HG03469 (cell line): ENCODE results near the gene CDH23.

Experiments
- ATAC-seq: cut with Tn5 transposase; IDR thresholded peaks from one replicate; pipeline ENCODE4 v1.9.1; 2021; ENCODE audit warnings: mild to moderate bottlenecking, moderate library complexity, moderate number of reproducible peaks; ENCODE audit not compliant: unreplicated experiment

The CDH23 gene

DNA sequence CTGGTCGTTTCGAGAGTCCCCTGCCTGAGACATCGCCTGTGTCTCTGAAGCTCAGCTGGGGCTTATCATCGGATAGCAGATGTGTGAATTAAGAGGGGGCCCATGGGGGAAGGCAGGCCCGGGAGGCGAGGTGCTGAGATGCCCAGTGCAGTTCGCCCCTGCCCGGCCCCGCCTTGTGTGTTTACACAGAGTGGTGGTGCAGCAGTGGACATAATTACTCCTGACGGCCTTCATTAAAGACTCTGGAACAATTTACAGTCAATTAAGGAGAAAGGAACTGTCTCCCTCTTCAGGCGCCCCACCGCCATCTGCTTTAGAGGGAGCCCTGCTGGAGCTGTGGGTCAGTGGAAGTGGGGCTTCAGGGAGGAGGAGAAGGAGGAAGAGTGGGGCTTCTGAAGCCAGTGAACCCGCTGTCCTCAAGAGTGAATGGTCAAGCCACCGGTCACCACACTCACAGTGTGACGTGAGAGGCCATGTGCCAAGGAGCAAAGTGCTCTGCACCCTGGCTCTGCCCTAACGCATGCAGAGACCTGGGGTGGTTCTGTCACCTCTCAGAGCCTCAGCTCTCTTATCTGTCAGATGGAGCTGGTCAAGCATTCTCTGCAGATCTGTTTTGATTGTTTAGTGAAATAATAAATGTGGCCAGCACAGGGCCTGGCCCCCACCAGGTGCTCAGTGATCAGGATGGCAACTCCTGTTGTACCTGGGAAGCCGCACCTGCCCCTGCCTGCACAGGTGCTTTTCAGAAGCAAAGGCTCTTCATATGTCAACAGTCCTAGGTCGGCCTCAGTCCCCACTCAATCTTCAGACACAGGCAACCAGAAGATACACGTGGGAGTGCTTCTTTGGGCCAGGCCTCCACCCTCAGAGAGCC, 65.6 kb downstream of the CDH23 start:
- no peak for ATAC-seq

DNA sequence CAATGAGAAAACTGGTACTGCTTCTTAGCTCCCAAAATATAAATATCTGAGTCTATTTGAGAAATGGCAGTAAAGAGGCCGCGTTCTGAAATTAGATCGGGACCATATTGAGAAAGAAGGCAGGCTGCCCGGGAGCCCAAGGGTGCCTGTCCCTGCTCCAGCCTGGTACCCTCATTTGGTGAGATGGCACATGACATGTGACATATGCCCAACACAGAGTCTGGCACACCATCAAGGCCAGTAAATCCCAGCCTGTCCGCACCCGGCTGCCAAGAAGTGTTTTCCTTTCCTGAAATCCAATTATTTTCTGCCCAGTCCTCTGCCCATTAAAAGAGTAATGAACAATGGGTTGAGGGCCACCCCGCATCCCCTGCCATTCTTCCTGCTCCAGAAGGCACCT, 66.4 kb downstream of the CDH23 start:
- no peak for ATAC-seq

DNA sequence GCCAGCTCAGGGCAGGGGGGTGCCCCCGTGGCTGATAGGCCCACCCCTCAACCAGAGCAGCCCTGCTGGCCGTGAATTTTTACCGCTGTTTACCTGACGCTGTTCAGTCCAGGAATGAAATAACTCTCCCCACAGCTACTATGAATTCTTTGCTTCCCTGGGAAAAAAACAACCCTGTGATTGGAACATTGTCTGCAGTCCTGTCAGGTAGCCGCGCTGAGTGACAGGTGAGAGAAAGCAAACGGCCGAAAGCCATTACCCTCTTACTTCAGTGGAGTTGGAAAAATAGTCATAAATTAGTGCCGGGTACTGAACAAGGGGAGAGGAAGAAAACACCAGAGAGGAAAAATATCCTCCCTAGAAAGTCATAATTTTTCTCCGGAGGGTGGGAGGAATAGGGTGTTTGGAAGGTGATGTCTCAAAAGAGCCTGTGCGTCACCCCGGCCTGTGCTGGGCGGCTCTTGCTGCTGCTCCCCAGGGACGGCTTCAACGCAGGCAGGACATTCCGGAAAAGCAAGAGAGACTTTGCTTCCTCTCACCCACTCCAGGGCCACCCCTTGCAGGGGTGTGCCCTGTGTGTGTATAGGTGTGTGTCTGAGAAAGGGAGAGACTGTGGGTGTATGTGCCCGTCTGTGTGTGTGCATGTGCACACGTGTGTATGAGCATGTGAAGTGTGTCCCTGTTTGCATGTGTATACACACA, 69.0 kb downstream of the CDH23 start:
- ATAC-seq = no peak

DNA sequence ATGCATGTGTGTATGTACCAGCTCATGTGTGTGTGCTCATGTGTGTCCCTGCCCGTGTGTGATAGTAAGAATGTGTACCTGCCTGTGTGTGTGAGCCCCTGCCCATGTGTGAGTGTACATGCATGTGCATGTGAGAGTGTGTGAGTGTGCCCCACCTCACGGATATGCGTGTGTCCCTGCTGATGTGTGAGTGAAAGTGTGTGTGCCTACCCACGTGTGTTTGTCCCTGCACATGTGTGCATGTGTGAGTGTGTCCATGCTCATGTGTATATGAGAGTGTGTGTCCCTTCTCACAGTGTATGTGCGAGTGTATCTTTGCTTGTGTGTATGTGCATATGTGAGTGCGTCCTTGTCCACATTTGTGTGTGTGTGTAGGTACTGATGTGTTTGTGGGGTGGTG, 69.6 kb downstream of the CDH23 start:
- no peak for ATAC-seq

DNA sequence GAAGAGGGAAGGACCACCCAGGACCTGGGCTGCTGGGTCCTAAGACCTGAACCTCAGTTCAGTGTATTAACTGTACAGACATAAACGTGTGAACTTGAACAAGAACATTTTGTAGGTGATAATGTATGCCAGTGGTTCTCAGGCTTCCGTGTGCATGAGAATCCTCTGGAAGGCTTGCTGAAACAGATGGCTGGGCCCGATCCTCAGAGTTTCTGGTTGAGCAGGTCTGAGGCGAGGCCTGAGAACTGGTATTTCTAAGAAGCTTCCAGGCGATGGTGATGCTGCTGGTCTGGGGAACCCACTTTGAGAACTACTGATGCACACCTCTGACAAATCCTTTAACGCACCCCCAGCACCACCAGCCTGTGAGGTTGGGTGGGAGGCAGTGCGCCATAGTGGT, 70.4 kb downstream of the CDH23 start:
- no peak for ATAC-seq

DNA sequence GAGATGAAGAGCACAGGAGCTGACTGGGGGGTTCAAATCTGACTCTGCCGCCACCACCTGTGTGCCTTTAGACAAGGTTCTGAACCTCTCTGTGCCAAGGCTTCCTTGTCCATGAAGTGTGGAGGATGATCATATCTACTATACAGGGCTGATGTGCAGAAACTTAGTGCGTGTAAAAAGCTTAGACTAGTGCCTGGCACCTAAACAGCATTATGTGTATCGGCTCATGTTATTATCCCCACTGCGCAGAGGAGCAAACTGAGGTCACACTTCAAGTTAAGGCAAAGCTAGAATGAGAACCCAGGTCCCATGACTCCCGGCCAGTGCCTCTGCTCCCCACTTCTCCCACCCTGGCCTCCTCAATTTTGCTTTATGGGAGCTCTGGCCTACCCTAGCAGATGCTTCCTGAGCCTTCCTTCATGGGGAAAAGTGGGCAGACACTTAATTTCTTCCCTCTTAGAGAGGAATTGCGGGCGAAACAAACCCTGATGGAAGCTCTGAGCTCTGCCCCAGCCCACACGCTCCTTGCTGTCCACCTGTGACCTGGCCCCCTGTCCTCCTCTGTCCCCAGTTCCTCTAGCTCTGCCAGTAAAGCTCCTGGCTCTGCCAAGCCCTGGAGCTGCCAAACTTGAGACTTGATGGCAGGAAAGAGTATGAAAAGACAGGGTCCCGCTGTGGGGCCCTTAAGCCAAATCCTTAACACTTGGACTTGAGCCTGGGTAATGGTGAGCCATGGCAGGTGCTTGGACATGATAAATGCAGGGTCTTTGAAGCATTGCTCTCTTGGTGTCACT, 71.0 kb downstream of the CDH23 start:
- ATAC-seq = no peak

DNA sequence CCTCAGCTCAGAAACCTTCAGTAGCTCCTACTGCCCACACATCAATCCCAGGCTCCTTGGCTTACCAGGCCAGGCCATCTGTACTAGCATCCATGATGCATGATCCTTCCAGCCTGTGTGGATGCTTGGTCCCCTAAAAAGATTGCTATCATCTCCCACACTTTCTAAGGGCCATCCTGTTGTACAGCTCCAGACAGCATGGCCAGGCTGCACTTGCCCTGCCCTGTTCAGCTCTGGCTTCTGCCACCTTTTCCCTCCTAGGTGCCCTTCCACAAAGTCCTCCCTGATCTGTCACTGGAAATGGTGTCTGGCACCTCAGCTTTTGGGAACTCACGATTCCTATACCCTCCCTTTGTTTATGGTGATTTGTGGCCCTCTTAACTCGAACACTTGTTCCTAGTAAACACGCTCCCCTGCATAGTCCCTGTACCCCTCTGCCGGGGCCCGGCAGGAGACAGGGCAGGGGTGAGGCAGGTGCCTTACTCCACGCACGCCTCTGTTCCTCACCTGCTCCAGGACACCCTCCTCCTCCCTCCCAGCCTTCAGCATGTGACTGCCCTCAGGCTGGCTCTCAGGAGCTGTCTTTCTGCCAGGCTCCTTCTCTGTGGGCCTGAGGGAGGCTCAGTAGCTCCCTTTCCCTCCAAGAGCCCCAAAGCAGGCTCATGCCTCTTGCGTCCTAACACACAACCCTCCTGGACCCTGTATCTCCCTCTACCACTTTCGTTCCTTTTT, 71.8 kb downstream of the CDH23 start:
- no peak for ATAC-seq

DNA sequence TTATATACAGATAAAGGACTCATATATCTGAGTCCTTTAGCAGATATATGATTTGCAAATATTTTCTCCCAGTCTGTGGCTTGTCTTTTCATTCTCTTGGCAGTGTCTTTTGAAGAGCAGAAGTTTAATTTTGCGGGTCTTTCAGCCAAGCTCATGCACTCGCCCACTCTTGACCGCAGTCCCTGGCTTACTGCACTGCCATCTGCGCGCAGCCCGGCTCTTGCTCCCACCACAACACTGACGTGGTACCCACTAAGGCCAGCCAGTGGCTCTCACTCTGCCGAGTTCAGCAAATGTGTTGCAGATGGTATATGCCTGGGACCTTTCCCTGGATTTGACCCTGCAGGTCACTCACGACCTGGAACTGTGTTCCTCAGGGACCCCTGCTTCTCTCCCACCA, 74.3 kb downstream of the CDH23 start:
- ATAC-seq = no peak

DNA sequence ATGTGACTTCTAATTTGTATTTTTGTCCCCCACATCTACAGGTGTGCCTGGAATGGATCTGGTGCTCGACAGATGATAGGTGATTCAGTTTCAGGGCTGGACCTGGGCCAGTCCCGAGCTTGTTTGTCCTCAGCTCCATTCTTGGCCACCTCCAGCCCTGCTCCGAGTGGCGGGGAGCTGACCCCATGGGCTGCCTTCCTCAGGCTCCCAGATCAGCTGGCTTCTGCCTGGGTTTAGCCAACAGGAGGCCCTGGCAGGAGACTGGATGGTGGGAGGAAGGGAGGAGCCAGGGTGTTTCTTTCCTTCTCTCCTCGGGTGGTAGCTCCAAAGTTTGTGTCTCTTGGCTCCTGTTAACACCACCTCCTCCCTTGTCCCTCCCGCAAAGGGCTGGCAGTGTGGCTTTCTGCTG, 75.2 kb downstream of the CDH23 start:
- ATAC-seq = no peak

DNA sequence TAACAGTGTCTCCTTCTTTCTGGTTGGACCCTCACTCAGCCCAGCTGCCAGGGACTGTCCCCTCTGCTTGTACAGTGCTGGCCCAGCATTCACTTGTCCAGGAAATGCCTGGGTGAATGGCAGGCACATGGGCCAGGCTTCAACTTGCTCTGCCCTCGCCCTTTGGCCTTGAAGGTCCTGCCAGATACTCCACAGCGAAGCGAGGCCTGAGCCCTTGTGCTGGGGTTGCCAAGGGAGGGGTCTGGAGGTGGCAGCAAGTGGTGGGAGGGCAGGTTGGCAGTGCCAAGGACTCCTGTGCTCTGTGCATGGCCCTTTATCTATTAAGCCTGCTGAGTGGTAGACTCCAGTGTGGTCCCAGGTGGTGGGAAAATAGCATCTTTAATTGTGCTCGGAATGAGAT, 75.7 kb downstream of the CDH23 start:
- no peak for ATAC-seq

DNA sequence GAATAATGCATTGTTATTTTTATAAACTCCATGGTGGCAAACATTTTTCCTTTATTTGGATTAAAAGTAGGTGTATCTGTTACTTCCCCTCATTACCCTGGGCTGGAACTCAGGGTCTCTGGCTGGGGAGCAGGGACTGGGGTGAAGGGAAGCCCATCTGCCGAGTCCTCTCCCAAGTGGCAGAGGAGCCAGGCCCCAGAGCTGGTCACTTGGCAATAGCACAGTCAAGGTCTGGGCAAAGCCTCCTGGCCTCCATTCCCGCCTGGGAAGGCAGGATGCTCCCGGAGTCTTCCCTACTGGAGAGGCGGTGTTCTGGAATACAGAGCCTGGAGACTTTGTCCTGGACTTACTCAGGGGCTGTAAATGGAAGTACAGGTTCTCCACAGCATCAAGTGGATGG, 76.2 kb downstream of the CDH23 start:
- ATAC-seq = no peak

DNA sequence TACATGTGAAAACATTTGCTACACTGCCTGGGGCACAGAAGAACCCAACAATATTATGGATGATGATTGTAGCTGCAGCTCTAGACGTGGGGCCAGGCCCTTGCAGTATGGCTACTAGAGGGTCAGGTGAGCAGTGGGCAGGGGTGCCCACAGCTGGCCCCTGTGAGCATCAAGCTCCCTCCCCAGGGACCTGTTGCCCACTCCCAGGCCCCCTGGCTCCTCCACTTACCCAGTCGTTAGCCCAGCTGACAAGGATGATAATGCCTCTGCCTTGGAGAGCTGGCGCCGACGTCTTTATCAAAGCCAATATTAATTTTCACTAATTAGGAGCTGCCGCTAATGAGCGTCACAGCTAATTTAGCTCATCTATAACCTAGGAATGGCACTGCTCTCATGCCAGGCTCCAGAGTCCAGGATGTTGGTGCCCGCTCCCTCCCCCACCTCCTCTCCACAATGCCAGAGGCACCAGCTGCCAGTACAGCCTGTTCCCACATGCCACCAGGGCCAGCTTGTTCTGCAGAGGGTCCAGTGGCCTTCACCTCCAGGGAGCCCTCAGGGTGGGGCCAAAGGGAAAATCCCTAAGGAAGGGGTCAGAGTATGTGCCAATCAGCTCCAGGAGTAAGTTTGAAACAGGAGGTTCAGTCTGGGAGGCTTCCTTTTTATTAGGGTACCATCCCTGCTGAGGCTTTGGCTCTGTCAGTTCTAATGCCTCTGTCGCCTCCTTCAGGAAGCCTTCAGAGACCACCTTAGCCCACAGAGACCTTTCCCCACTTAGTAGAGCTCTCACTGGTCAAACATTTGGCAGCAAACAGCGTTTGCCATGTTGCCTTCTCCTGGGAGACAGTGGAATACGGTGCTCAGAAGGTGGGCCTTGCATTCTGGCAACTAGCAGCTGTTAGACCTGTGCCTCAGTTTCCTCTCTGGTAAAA, 77.2 kb downstream of the CDH23 start:
- ATAC-seq = no peak

DNA sequence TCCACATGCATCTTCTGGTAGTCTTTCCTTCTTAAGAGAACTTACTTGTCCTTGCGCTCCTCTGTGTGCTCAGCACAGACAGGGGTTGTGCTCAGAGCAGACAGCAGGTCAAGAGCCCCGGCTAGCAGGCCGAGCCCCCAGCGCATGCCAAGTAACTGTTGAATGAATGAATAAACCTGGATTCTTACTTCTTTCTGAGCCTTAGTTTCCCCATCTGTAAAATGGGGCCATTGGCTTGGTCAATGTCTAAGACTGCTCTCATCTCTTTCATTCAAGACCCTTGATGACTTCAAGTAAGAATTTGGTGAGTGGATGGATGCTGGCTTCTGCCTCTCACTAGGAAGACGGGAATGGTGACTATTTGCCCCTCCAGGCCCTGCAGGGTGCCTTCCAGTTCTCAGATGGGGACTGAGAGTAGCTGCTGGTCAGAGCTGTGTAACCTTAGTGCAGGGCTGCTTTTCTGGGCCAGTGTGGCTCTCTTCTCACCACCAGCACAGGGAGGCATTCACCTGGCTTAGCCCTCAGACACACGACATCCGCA, 78.1 kb downstream of the CDH23 start:
- no peak for ATAC-seq

DNA sequence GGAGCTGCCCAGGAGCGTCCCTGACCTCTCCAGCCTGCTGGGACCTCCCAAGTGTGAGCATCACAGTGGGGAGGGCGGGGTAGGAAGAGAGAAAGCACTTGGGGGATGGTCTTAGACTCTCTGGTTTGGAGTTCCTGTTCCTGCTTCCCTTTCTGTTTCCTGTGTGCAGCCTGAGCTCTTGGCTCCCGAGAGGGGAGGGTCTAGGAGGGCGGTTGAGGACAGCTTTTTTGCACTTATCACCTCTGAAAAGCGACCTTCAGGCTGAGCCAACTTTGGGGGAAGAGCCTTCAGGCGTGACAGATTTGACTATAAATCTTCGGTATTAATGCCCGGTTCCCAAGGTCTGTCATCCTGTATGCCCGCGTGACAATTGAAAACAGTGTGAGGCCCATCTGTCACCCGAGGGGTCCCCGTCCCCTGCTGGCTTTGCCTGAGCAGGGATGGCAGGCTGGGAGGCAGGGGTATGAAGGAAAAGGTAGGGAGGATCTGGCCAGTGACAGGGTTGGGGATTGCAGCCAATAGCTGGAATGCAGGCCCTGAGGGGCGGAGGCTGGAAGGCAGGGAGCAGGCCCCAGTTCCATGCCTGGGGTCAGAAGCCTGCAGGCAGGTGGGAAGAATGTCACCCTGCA, 78.6 kb downstream of the CDH23 start:
- no peak for ATAC-seq

DNA sequence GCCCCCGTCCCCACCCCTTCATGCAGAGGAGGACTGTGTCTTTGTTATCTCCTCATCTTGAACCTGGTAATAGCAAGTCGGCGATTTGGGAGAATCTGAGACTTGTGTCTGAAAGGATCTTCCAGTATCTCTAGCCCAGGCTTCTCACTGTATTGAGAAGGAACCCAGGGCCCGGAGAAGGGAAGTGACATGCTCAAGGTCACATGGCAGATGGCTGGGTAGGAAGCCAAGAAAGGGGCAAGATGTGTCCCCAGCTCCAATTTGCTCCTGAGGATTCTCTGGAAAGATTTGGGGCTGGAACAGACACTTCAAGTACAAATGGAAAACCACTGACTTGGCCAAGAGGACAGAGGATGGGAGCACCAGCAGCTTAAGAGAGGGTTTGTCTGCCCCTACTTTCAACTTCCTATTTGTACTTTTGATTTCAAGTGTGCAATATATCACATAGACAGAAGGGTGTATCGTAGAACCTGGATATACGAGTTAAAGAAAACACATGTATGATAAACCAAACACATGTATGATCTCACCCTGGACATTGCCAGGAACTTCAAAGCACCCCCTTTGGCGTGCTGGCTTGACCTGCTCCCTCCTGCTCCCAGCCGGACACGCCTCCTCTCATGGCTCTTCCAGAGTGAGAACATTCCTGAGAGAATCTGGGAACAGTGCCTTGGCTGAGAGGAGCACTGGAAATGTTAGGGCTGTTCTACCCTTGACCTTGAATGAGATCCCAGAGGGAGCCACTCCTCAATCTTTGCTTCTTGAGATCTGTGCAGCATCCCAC, 79.7 kb downstream of the CDH23 start:
- no peak for ATAC-seq

DNA sequence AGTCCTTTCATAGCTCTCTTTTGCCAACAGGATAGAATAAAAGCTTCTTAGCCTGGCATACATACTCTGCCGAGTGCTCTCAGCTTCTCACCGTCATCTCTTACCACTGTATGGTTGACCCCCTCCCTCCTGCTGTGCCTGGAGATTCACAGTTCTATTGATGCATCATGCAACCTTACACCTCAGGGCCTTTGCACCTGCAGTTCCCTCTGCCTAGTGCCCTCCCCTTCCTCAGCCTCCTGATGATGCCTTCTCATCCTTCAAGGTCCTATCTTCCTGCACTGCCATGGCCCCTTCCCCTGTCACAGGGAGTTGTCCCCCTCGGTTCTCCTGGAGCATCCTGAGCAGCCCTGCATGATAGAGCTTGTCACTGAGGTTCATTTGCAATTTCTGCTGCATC, 81.5 kb downstream of the CDH23 start:
- no peak for ATAC-seq

DNA sequence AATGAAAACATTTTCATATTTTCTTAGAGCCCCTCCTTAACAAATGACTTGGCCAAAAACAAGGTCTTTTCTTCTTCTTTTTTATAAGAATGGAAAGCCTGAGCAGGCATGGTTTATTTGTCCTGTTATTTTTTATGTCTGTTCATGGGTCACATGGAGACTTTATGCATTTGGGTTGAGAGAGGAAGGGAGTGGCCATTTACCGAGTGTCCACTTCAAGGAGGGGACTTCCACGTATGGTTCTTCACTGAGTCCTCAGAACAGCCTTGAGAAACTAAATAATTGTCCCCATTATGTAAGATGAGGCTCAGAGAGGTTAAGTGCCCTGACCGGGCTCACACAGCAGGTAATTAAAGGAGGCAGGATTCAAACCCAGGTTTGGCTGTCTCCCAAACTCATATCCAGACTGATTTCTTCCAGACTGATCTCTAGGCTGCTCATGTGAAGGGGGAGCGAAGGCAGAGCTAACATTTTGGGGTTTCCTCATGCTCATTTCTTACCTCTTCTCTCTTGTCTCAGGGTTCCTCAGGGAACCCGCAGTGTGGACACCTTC, 82.2 kb downstream of the CDH23 start:
- ATAC-seq = no peak

DNA sequence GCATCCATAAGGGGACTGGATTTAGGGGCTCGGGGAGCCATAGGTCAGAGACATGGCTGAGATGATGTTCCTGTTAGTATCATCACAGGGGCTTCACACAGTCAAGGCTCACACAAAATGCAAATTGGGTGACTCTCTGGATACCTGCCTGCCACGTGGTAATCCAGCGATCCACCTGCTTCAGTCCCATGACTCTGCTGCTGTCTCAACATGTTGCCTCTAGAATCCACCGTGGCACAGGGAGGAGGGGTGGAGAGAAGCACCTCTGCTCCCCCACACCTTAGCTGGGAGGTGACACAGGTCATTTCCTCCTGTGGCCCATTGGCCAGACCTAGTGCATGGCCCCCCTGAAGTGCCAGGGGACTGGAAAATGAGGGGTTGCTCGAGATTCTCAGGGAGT, 83.1 kb downstream of the CDH23 start:
- ATAC-seq = no peak
